C4-2B (cell line): ENCODE results near the gene ATP6V1B1.

ENCODE experiments used
- H3K27ac ChIP-seq: fragments of 450-650 bp; 2 replicates; pipeline ENCODE4 v1.5.1; 2017
- CTCF ChIP-seq: fragments of 450-650 bp; conservative IDR thresholded peaks from 2 replicates; pipeline ENCODE4 v1.5.1; 2017; ENCODE audit warnings: mild to moderate bottlenecking
- ZFX ChIP-seq: fragments of 450-650 bp; IDR thresholded peaks from 2 replicates; pipeline ENCODE4 v1.6.1; 2017

The ATP6V1B1 gene

GRCh38 chr2:71003396-71003795 lies 67.7 kb downstream of the ATP6V1B1 start:
- TF ChIP-seq CTCF (no peak), ZFX (no peak)
- no peak overlapping the region for H3K27ac ChIP-seq

GRCh38 chr2:71003966-71004755 lies 68.5 kb downstream of the ATP6V1B1 start:
- H3K27ac ChIP-seq, result no peak overlapping the region
- TF ChIP-seq ZFX (no peak), CTCF (no peak)

DNA sequence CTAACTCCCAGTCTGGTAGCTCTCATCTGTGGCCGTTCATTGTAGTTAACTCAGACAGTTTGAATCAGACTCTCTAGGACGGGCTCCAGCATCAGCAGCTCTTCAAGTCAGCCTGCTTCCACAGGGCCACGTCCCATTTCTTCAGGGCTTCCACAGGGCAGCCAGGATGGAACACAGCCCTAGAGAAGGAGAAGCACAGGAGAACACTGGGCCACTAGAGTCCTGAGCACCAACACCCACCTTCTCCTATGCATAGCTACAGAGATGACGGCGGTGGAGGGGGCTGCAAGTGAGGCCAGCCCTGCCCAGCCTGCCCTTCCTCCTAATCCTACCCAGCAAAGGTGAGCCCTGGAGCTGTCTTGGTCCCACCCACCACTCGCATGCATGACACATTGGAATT lies 69.2 kb downstream of the ATP6V1B1 start:
- H3K27ac ChIP-seq, result no peak overlapping the region
- TF ChIP-seq CTCF, result no peak
- TF ChIP-seq ZFX, result no peak

DNA sequence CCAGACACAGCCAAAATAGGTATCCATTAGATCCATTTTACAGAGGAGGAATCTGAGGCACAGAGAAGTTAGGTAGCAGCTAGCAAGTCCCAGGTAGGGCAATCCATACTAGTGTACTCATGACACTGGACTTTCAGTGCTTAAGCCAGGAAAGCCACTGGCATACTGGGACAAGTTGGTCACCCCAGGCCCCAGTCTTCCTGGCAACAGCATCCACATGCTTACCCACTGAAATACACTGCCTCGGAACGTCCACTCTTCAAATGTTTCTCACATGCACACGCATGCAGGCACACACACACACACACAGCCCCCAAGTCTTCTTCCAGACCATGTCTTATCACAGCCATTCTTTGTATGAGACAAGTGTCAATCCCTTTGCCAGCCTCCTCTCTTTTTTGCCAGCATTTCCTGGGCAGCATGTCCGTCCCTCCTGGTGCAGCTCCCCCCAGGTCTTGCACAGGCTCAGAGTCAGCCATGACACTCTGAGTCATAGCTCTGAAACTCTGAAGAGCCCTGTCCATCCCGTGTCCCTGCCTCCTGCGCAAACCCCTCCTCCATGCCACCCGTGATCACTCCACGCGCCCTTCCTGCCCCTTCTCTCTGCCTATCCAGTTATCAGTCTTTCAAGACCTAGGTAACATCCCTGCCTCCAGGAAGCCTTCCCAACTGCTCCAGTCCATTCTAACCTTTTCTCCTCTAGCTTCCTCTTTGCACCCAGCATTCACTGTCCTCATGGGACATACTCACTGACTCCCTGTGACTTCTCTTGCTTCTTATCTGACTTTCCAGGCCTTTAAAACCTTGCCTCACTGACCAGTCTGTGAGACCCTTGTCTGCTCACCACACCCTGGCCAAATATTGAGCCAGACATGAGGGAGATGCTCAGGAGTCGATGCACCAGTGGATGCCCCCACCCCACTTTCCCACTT lies 69.8 kb downstream of the ATP6V1B1 start:
- TF ChIP-seq ZFX, result no peak
- TF ChIP-seq CTCF, result no peak
- no peak overlapping the region for H3K27ac ChIP-seq

GRCh38 chr2:71006323-71006722 lies 70.6 kb downstream of the ATP6V1B1 start:
- no peak overlapping the region for H3K27ac ChIP-seq
- TF ChIP-seq ZFX (no peak), CTCF (no peak)

- H3K27ac ChIP-seq, result no peak overlapping the region
- TF ChIP-seq ZFX (no peak), CTCF (no peak)
These were observed 71.5 kb downstream of the ATP6V1B1 start for GRCh38 chr2:71006955-71007799.
